H1 (cell line): ENCODE data around the gene PTPA. TPM values are rescaled to one million over a fixed set of nuclear protein-coding genes. Genes with fewer than 3 reads are reported as not detected.

ENCODE experiments used
- ATF2 ChIP-seq: IDR thresholded peaks from 2 replicates; pipeline ENCODE4 v1.6.1; 2012; ENCODE audit warnings: low read length, inconsistent platforms
- E2F6 ChIP-seq: IDR thresholded peaks from 2 replicates; pipeline ENCODE4 v1.6.1; 2012; ENCODE audit warnings: inconsistent platforms
- EGR1 ChIP-seq: IDR thresholded peaks from 2 replicates; pipeline ENCODE4 v1.6.1; 2011; ENCODE audit warnings: low read depth, low read length, borderline replicate concordance
- EP300 ChIP-seq, 2 experiments: IDR thresholded peaks; 1 replicate in 1 of 2; 2 replicates in 1 of 2; pipeline ENCODE4 v1.6.1; 2011 to 2012; ENCODE audit warnings: low read depth in 2 of 2, low read length in 2 of 2, mild to moderate bottlenecking in 2 of 2, borderline replicate concordance in 1 of 2, inconsistent platforms in 1 of 2, moderate library complexity in 1 of 2
- HDAC2 ChIP-seq, 2 experiments: fragments of 300-600 bp in 1 of 2; sonication (generic) in 1 of 2; IDR thresholded peaks; 2 replicates each; pipeline ENCODE4 v1.6.1; 2011 to 2012; ENCODE audit warnings: low read depth in 2 of 2, low read length in 2 of 2, mild to moderate bottlenecking in 2 of 2, moderate library complexity in 2 of 2, borderline replicate concordance in 1 of 2, inconsistent platforms in 1 of 2
- KDM4A ChIP-seq: IDR thresholded peaks from one replicate; pipeline ENCODE4 v1.7.1; 2012; ENCODE audit warnings: low read depth, mild to moderate bottlenecking, moderate library complexity, low read length, inconsistent platforms; ENCODE audit not compliant: severe bottlenecking
- MAFK ChIP-seq: IDR thresholded peaks from 2 replicates; pipeline ENCODE4 v1.6.1; 2012; ENCODE audit warnings: low read depth, mild to moderate bottlenecking, improper control_type of control experiment, low read length
- NANOG ChIP-seq: IDR thresholded peaks from 2 replicates; pipeline ENCODE4 v1.6.1; 2011; ENCODE audit warnings: low read length, low read depth, mild to moderate bottlenecking, inconsistent platforms; ENCODE audit not compliant: insufficient read depth, poor library complexity, severe bottlenecking
- POU5F1 ChIP-seq: IDR thresholded peaks from 2 replicates; pipeline ENCODE4 v1.6.1; 2011; ENCODE audit warnings: low read depth, mild to moderate bottlenecking, low read length, moderate library complexity
- SAP30 ChIP-seq: fragments of 300-600 bp; sonication (generic); IDR thresholded peaks from 2 replicates; pipeline ENCODE4 v1.7.1; 2012; ENCODE audit warnings: low read length, moderate library complexity, mild to moderate bottlenecking, inconsistent platforms; ENCODE audit not compliant: insufficient read depth, insufficient replicate concordance
- SIX5 ChIP-seq: IDR thresholded peaks from 2 replicates; pipeline ENCODE4 v1.6.1; 2011; ENCODE audit warnings: mild to moderate bottlenecking, low read depth, low read length
- SP2 ChIP-seq: IDR thresholded peaks from 2 replicates; pipeline ENCODE4 v1.6.1; 2012; ENCODE audit warnings: mild to moderate bottlenecking, low read length, inconsistent platforms
- SP4 ChIP-seq: IDR thresholded peaks from 2 replicates; pipeline ENCODE4 v1.6.1; 2012; ENCODE audit warnings: low read length, inconsistent platforms
- SRF ChIP-seq: IDR thresholded peaks from 2 replicates; pipeline ENCODE4 v1.6.1; 2011; ENCODE audit warnings: mild to moderate bottlenecking, low read depth, low read length, moderate library complexity
- TAF1 ChIP-seq: IDR thresholded peaks from 2 replicates; pipeline ENCODE4 v1.6.1; 2011; ENCODE audit warnings: mild to moderate bottlenecking, low read depth, low read length
- TAF7 ChIP-seq: optimal IDR thresholded peaks from 2 replicates; pipeline ENCODE3; 2011; ENCODE audit warnings: low read depth, mild to moderate bottlenecking, inconsistent platforms, low read length, moderate library complexity, borderline replicate concordance
- TBP ChIP-seq: IDR thresholded peaks from 2 replicates; pipeline ENCODE4 v1.6.1; 2011; ENCODE audit warnings: low read depth, low read length, improper control_type of control experiment
- USF2 ChIP-seq: IDR thresholded peaks from 2 replicates; pipeline ENCODE4 v1.6.1; 2011; ENCODE audit warnings: low read length, improper control_type of control experiment
- YY1 ChIP-seq: IDR thresholded peaks from 2 replicates; pipeline ENCODE4 v1.6.1; 2011; ENCODE audit warnings: low read depth, mild to moderate bottlenecking, low read length
- ZNF274 ChIP-seq: IDR thresholded peaks from 2 replicates; pipeline ENCODE4 v1.7.0; 2012; ENCODE audit warnings: low read length, borderline replicate concordance; ENCODE audit errors: extremely low read depth
- polyA plus RNA-seq, 7 experiments: library from polyadenylated mRNA; depleted of rRNA in 3 of 7; stranded (reverse) in 5 of 7; unstranded in 2 of 7; fragments of >200 nt in 5 of 7; fragments of 200-250 nt in 2 of 7; gene quantifications; 1 replicate in 5 of 7; 2 replicates in 1 of 7; 4 replicates in 1 of 7; pipeline versions ENCODE4 v1.2.1 to v1.2.3, GENCODE V29; 2011 to 2013; ENCODE audit warnings: missing spikeins in 2 of 7, mixed read lengths in 2 of 7
- total RNA-seq: library from RNA; stranded (reverse); fragmentation: NEBNext Ultra II Directional; extraction: Animal tissue kit (Norgen Biotek cat#: 25700); gene quantifications from 2 replicates; pipeline ENCODE4 v1.2.1, GENCODE V29; 2021

The PTPA gene
- total and polyA plus RNA-seq, 2 of the 8 experiments (the other 6 are each of a cell fraction or from before 2014, with no cell fraction given) = 114 to 145 TPM

- TF ChIP-seq EGR1 = no peak
- no peak for TF ChIP-seq SIX5
- TF ChIP-seq NANOG = no peak
- peak; percentile 69 for TF ChIP-seq SP2
- TF ChIP-seq MAFK = no peak
- TF ChIP-seq EP300 (IDR thresholded peaks at IDR 0.05; ENCODE audit: borderline replicate concordance in 1 of 2, low read depth in 2 of 2, low read length in 2 of 2) = no peak
- TF ChIP-seq USF2 = no peak
- TF ChIP-seq SP4 = peak; percentile 96
- TF ChIP-seq SRF = no peak
- no peak for TF ChIP-seq YY1
- TF ChIP-seq ZNF274 = no peak
- TF ChIP-seq ATF2 = no peak
- no peak for TF ChIP-seq POU5F1
- peak; percentile 98 for TF ChIP-seq TBP
- peak; percentile 97 for TF ChIP-seq TAF7
- TF ChIP-seq SAP30 = no peak
- TF ChIP-seq E2F6 = peak; percentile 19; the same call in 1 of the 2 replicates
- TF ChIP-seq KDM4A = peak; percentile 81
- peak; percentile 99 for TF ChIP-seq TAF1
- TF ChIP-seq HDAC2 (IDR thresholded peaks at IDR 0.05; ENCODE audit: borderline replicate concordance in 1 of 2, low read depth in 2 of 2, low read length in 2 of 2) = no peak
Measured at GRCh38 chr9:129177791-129178567, 66.8 kb downstream of the PTPA start, which contains the start of gene IER5L (continued).
